CD1c-positive myeloid dendritic cell (primary cell): ENCODE data around the gene RBM20.

Experiments
- DNase-seq: peaks from one replicate; pipeline ENCODE4 v3.0.0-alpha.2; 2016; ENCODE audit errors: extremely low spot score

The RBM20 gene

GRCh38 chr10:110833941-110834628, 189.9 kb downstream of the RBM20 start:
- no peak for DNase-seq

GRCh38 chr10:110834629-110835301, 190.6 kb downstream of the RBM20 start:
- DNase-seq, result no peak

- DNase-seq, result no peak
Observed at GRCh38 chr10:110835841-110836240, 191.7 kb downstream of the RBM20 start.

- no peak for DNase-seq
Observed at GRCh38 chr10:110836706-110837105, 192.6 kb downstream of the RBM20 start.

GRCh38 chr10:110837418-110838171, 193.5 kb downstream of the RBM20 start:
- no peak for DNase-seq

- no peak for DNase-seq
Observed at GRCh38 chr10:110840225-110840922, 196.2 kb downstream of the RBM20 start.

- DNase-seq, result no peak
Observed at GRCh38 chr10:110840923-110841428, 196.8 kb downstream of the RBM20 start.

GRCh38 chr10:110841767-110842267, 197.7 kb downstream of the RBM20 start:
- no peak for DNase-seq

- DNase-seq, result no peak
Observed at GRCh38 chr10:110842326-110842904, 198.3 kb downstream of the RBM20 start.

- peak; percentile 65 for DNase-seq
Observed at GRCh38 chr10:110843031-110843430, 198.9 kb downstream of the RBM20 start.

- no peak for DNase-seq
Observed at GRCh38 chr10:110843796-110844616, 199.9 kb downstream of the RBM20 start.

- no peak for DNase-seq
Observed at GRCh38 chr10:110844617-110844881, 200.4 kb downstream of the RBM20 start.

- DNase-seq, result no peak
Observed at GRCh38 chr10:110845192-110845755, 201.1 kb downstream of the RBM20 start.

- DNase-seq, result no peak
Observed at GRCh38 chr10:110845756-110846620, 201.9 kb downstream of the RBM20 start.

GRCh38 chr10:110847374-110847773, 203.2 kb downstream of the RBM20 start:
- DNase-seq, result no peak

- no peak for DNase-seq
Observed at GRCh38 chr10:110848106-110848505, 204.0 kb downstream of the RBM20 start.

- DNase-seq, result no peak
Observed at GRCh38 chr10:110850099-110850498, 206.0 kb downstream of the RBM20 start.

GRCh38 chr10:110851020-110851612, 207.0 kb downstream of the RBM20 start:
- no peak for DNase-seq
